ENCODE results near the gene PCDHGA12. TPM values are rescaled to one million over a fixed set of nuclear protein-coding genes. Genes with fewer than 3 reads are reported as not detected.

PCDHGA12 gene
- total and polyA plus RNA-seq, 2 of the 8 experiments (the other 6 are each of a cell fraction or from before 2014, with no cell fraction given), result 0.88 to 1.3 TPM

GRCh38 chr5:141384471-141385267, 45.6 kb upstream of the PCDHGA12 start:
- Histone ChIP-seq H3K4me1 (replicated peaks in 1 of 4; ENCODE audit: control insufficient read depth in 3 of 4, insufficient read depth in 4 of 4, low read length in 3 of 4) (no peaks in the 10 kb centered on the region), H2BK15ac (ENCODE audit: low read length) (no peak overlapping the region), H3K4me3 (ENCODE audit: extremely low read depth in 1 of 4, insufficient read depth in 2 of 4, low read depth in 3 of 4, low read length in 4 of 4) (no peak overlapping the region), H3K4me2 (ENCODE audit: insufficient read depth in 1 of 2, low read depth in 2 of 2, low read length in 2 of 2) (no peak overlapping the region), H3K4ac (replicated peaks; ENCODE audit: insufficient read length, low read depth, low read length) (no peak overlapping the region), H3K27me3 (replicated peaks in 1 of 4; ENCODE audit: control insufficient read depth in 3 of 4, extremely low read depth in 1 of 4, insufficient read depth in 3 of 4, low read length in 3 of 4) (no peaks in the 10 kb centered on the region; a peak in 1 of 7 replicates), H3K14ac (ENCODE audit: insufficient read length) (no peak overlapping the region), H3K56ac (replicated peaks; ENCODE audit: insufficient read length, low read depth, low read length) (no peak overlapping the region), H2BK5ac (ENCODE audit: low read depth, low read length) (no peak overlapping the region), H3K18ac (ENCODE audit: extremely low read depth, low read length) (no peak overlapping the region), H3K79me1 (ENCODE audit: low read depth, low read length) (no peaks in the 10 kb centered on the region), H4K5ac (ENCODE audit: insufficient read length, low read depth, low read length) (no peak overlapping the region), H2BK20ac (ENCODE audit: low read length) (no peak overlapping the region), H3K23ac (ENCODE audit: insufficient read length) (no peak overlapping the region), H3K9me3 (ENCODE audit: insufficient read depth in 2 of 2, low read depth in 1 of 2, low read length in 1 of 2) (peaks cover 37 to 41% of the 10 kb centered on the region in 2 experiments), H2AFZ (ENCODE audit: low read length) (no peak overlapping the region), H3K23me2 (ENCODE audit: low read depth, low read length) (no peaks in the 10 kb centered on the region; the same call in 1 of the 2 replicates), H4K91ac (replicated peaks; ENCODE audit: insufficient read length, low read length) (no peak overlapping the region), H3K27ac (ENCODE audit: low read depth, low read length) (no peak overlapping the region), H2BK120ac (replicated peaks; ENCODE audit: low read depth, low read length) (no peak overlapping the region), H3K9ac (replicated peaks in 1 of 4; ENCODE audit: extremely low read depth in 1 of 4, low read depth in 3 of 4, low read length in 3 of 4) (no peak overlapping the region), H4K20me1 (replicated peaks in 1 of 2; ENCODE audit: control insufficient read depth in 1 of 2, insufficient read depth in 2 of 2, low read length in 2 of 2) (no peaks in the 10 kb centered on the region), H2AK5ac (ENCODE audit: low read depth, low read length) (no peak overlapping the region), H3K36me3 (ENCODE audit: control insufficient read depth in 2 of 4, insufficient read depth in 4 of 4, low read length in 3 of 4) (peaks cover 0 to 14% (median 0%) of the 10 kb centered on the region in 4 experiments; a peak in 2 of 8 replicates), H2BK12ac (ENCODE audit: low read depth, low read length) (no peak overlapping the region), H3K79me2 (ENCODE audit: control insufficient read depth in 1 of 2, insufficient read depth in 2 of 2, low read length in 2 of 2) (no peaks in the 10 kb centered on the region), H4K8ac (ENCODE audit: extremely low read depth, insufficient read depth, low read length) (no peak overlapping the region)
- no peak for DNase-seq (ENCODE audit: low read depth in 1 of 2, low spot score in 2 of 2)
- ChIA-PET CTCF (ENCODE audit: partially characterized antibody) (no interaction called here), POLR2A (ENCODE audit: partially characterized antibody) (no interaction called here)
- no peak for FAIRE-seq
- WGBS, 2 experiments (ENCODE audit: extremely low coverage in 1 of 2, insufficient coverage in 1 of 2, insufficient read length in 1 of 2, insufficient replicate concordance in 2 of 2, low coverage in 1 of 2, low lambda C conversion rate in 2 of 2, missing lambda C conversion rate in 1 of 2), result 91% methylated on average over 43 of the region's 43 CpGs; no CpG with 5 or more reads in 1 of the 2 experiments
- TF ChIP-seq ATF3 (IDR thresholded peaks at IDR 0.05; ENCODE audit: insufficient read depth, low read depth, low read length) (no peak), POLR2AphosphoS5 (IDR thresholded peaks at IDR 0.05; ENCODE audit: low read depth, low read length) (no peak), TEAD4 (IDR thresholded peaks at IDR 0.05; ENCODE audit: low read depth, low read length) (no peak), CTBP2 (IDR thresholded peaks at IDR 0.05; ENCODE audit: borderline replicate concordance, insufficient read depth, insufficient read length, low read length) (no peak), RAD21 (IDR thresholded peaks at IDR 0.05 in 1 of 2, conservative IDR thresholded peaks at IDR 0.05 in 1 of 2; ENCODE audit: low read depth in 2 of 2, low read length in 2 of 2) (no peak), RFX5 (IDR thresholded peaks at IDR 0.05; ENCODE audit: borderline replicate concordance, low read depth, low read length) (no peak), GABPA (IDR thresholded peaks at IDR 0.05; ENCODE audit: borderline replicate concordance, insufficient read depth, low read length) (no peak), TBP (IDR thresholded peaks at IDR 0.05; ENCODE audit: low read depth, low read length) (no peak)
